HFFc6 (cell line): ENCODE results near the gene FGL2. TPM values are rescaled to one million over a fixed set of nuclear protein-coding genes. Genes with fewer than 3 reads are reported as not detected.
"Not testable (repeated sequence)": the region's sequence is repeated elsewhere in the genome, so short reads cannot be mapped to it uniquely, and the experiment has no call there.

Experiments
- DNase-seq: peaks from one replicate; pipeline ENCODE4 v3.0.0-alpha.2; 2018
- H3K27ac Mint-ChIP-seq: 2 replicates; pipeline ENCODE4 v1.8.0; 2020; ENCODE audit warnings: mild to moderate bottlenecking, mixed read lengths
- H3K27me3 Mint-ChIP-seq: 2 replicates; pipeline ENCODE4 v1.8.0; 2021; ENCODE audit warnings: mild to moderate bottlenecking, moderate library complexity, mixed read lengths; ENCODE audit not compliant: insufficient read depth
- H3K36me3 Mint-ChIP-seq: 2 replicates; pipeline ENCODE4 v1.8.0; 2021; ENCODE audit warnings: low read depth, mixed read lengths
- H3K4me1 Mint-ChIP-seq: 2 replicates; pipeline ENCODE4 v1.8.0; 2020; ENCODE audit warnings: low read depth, mixed read lengths
- H3K4me3 Mint-ChIP-seq: 2 replicates; pipeline ENCODE4 v1.8.0; 2020; ENCODE audit warnings: mild to moderate bottlenecking, moderate library complexity, mixed read lengths
- H3K9me3 Mint-ChIP-seq: 2 replicates; pipeline ENCODE4 v1.8.0; 2020; ENCODE audit warnings: mild to moderate bottlenecking, mixed read lengths
- CTCF ChIP-seq: fragments of 200-600 bp; sonication (generic); IDR thresholded peaks from 2 replicates; pipeline ENCODE4 v1.5.0; 2021; ENCODE audit warnings: antibody characterized with exemption, mild to moderate bottlenecking
- total RNA-seq, 6 experiments: library from RNA; stranded (reverse); fragmentation: NEBNext Ultra II Directional; extraction: Animal tissue kit (Norgen Biotek cat#: 25700); gene quantifications; 2 replicates in 1 of 6; 3 replicates in 5 of 6; pipeline ENCODE4 v1.2.3, GENCODE V29; 2021

Gene FGL2
- total RNA-seq, 6 experiments from 2014 or later: not detected

- no peak for TF ChIP-seq CTCF
- no peaks in the 10 kb centered on the region for H3K9me3 Mint-ChIP-seq
- H3K27ac Mint-ChIP-seq: no peak overlapping the region
- DNase-seq: no peak
- H3K4me3 Mint-ChIP-seq: no peak overlapping the region
- no peaks in the 10 kb centered on the region; the same call in none of the 2 replicates for H3K27me3 Mint-ChIP-seq
- peaks cover 21% of the 10 kb centered on the region for H3K4me1 Mint-ChIP-seq
- H3K36me3 Mint-ChIP-seq: no peaks in the 10 kb centered on the region
These were observed 39.1 kb upstream of the FGL2 start for GRCh38 chr7:77238703-77239136.

- TF ChIP-seq CTCF: no peak
- no peak overlapping the region for H3K27ac Mint-ChIP-seq
- peaks cover 2% of the 10 kb centered on the region for H3K27me3 Mint-ChIP-seq
- no peak overlapping the region for H3K4me3 Mint-ChIP-seq
- DNase-seq: no peak
- peaks cover 21% of the 10 kb centered on the region for H3K4me1 Mint-ChIP-seq
- peaks cover 6% of the 10 kb centered on the region; the same call in 1 of the 2 replicates for H3K9me3 Mint-ChIP-seq
- no peaks in the 10 kb centered on the region for H3K36me3 Mint-ChIP-seq
These were observed 35.7 kb upstream of the FGL2 start for GRCh38 chr7:77235276-77235675.

DNA sequence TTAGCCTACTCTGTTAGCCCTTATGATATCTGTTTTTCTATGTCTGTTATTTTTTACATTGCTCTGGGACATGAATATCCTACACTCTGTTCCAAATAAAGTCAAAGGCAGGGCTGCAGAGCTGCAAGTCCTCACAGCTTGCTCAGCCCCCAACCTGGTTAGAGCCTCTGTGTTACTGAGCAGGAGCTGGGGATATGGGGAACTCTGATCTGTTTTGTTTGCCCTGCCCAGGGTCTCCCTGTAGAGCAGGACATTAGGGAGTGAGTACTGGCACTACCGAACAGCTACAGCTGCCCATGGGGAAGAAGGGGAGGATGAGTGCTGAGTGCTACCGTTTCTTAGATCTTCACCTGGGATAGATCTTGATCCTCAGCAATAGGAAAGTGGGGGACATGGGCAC, 32.8 kb upstream of the FGL2 start:
- TF ChIP-seq CTCF: no peak
- Mint-ChIP-seq H3K27ac (no peak overlapping the region), H3K4me1 (peaks cover 6% of the 10 kb centered on the region; the same call in 1 of the 2 replicates), H3K9me3 (peaks cover 8% of the 10 kb centered on the region; the same call in 1 of the 2 replicates), H3K36me3 (no peaks in the 10 kb centered on the region), H3K4me3 (no peak overlapping the region), H3K27me3 (peaks cover 2% of the 10 kb centered on the region)
- DNase-seq: no peak

GRCh38 chr7:77228795-77229194, 29.2 kb upstream of the FGL2 start:
- H3K27ac Mint-ChIP-seq, DNase-seq, H3K4me3 Mint-ChIP-seq, H3K36me3 Mint-ChIP-seq, H3K4me1 Mint-ChIP-seq, H3K9me3 Mint-ChIP-seq, H3K27me3 Mint-ChIP-seq: not testable (repeated sequence)

- H3K27ac Mint-ChIP-seq: no peak overlapping the region
- H3K4me3 Mint-ChIP-seq: no peak overlapping the region
- DNase-seq: no peak
- no peak for TF ChIP-seq CTCF
- H3K36me3 Mint-ChIP-seq: no peaks in the 10 kb centered on the region
- H3K4me1 Mint-ChIP-seq: no peaks in the 10 kb centered on the region
- H3K9me3 Mint-ChIP-seq: peaks cover 8% of the 10 kb centered on the region
- peaks cover 10% of the 10 kb centered on the region for H3K27me3 Mint-ChIP-seq
These were observed 26.8 kb upstream of the FGL2 start for GRCh38 chr7:77226357-77226839.

DNA sequence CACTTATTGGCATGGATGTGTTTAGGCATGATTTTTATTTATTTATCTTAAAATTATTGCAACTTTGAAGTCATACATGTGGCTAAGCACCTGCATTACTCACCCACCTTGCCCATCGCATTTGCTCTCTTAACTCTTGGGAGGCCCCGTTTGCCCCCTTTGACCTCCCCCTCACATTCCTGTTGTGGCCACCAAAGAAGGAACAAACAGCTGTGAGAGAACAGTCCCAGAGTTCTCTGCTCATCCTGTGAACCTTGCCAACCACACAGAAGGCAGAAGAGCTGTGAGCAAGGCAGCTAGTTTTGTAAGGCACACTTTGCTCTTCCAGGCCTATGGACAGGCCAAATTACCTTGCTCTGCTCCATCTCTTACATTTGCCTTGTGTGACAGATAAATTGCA, 23.6 kb upstream of the FGL2 start:
- Mint-ChIP-seq H3K9me3 (peaks cover 6% of the 10 kb centered on the region), H3K36me3 (peaks cover 11% of the 10 kb centered on the region), H3K4me1 (no peaks in the 10 kb centered on the region), H3K4me3 (no peak overlapping the region), H3K27ac (no peak overlapping the region), H3K27me3 (peaks cover 16% of the 10 kb centered on the region)
- no peak for DNase-seq
- no peak for TF ChIP-seq CTCF
